Endothelial cell of hepatic sinusoid (primary cell): ENCODE data around the gene SIGLEC11.
"Not testable (repeated sequence)": the region's sequence is repeated elsewhere in the genome, so short reads cannot be mapped to it uniquely, and the experiment has no call there.

Experiments used
- in situ Hi-C: cut with HindIII; loops from 2 replicates; pipeline ENCODE4 v1.10.0; 2017; ENCODE audit warnings: low sequenced_read_pairs

SIGLEC11 gene

DNA sequence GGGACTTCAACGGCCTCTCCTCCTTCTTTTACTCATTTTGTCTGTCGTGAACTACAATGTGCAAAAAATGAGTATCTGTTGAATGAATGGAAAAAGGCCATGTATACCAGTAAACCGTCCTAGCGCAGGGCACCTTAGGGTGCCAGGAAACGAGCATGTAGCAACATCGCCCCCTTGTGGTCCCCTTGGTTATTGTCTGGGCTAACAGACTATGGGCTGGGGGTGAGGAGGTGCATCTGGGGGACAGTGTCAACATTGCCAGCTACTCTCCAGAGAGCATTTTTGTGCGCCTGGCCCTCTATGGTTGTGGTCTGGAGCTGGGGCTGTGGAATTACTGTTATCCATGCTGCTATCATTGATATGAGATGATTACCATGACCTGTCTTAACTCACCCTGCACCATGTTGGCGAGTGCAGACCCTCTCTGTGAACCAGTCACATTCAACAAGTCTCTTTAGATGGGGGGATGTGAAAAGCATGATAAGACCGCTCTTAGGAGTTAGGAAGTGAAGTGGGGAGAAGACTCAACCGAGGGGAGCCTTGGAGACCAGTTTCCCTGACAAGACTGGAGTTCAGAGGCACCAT lies 22.8 kb upstream of the SIGLEC11 start:
- in situ Hi-C loops, result no loop called here

DNA sequence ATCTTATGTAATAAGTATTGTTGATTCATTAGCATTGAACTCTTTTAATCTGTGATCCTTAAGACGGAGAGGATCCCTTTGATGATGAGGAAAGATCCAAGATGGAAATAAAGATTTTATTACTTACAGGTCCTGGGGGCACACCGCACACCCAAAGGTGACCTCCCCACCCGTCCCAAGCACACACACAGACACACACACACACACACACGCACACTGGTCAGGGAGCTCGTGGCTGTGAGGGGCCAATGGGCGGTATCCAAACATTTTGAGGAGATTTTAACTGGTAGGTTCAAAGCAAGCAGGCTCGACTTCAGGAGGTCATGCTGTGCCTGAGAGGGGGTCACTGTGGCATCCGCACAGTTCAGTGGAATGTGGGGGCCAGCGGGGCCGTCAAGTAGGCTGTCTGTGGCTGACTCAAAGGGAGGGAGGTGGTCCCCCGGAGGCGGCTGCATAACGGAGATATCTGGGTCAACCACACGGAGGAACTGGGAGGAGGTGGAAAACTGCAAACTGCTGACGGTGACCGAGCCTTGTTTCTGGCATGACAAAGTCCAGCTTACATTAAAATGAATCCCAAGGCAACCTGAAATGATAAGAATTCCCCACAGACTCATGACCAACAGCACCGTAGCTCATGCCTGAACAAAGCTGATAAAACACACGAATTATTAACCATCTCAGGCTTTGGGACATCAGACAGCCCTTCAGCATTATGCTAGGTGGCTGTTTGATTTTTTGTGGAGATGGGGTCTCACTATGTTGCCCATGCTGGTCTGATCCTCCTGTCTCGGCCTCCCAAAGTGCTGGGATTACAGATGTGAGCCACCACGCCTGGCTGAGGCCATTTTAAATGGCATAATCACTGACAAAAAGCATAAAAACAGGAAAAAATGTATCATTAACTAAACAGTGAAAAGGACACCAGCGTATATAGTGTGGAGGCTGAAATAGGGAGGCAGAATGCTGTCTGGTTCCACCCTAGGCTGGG lies 20.9 kb upstream of the SIGLEC11 start:
- in situ Hi-C loops, result no loop called here

DNA sequence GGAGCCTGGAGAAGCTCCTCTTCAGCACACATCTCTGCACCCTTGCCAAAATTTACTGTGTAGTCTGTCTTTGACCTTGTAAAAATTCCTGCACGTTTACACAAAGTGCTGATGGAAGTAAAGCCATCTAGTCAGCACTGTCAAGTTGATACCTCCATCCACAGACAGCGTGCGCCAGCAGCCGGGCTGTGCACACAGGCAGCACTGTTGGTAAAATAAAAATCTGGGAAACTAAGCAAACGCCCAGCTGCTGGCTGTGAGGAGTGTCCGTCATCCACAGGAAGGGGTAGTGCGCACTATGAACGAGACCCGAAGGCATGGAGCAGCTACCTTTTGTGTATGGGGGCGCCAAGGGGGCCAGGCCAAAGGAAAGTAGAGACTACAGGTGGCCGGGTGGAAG lies 17.4 kb upstream of the SIGLEC11 start:
- in situ Hi-C loops, result no loop called here

DNA sequence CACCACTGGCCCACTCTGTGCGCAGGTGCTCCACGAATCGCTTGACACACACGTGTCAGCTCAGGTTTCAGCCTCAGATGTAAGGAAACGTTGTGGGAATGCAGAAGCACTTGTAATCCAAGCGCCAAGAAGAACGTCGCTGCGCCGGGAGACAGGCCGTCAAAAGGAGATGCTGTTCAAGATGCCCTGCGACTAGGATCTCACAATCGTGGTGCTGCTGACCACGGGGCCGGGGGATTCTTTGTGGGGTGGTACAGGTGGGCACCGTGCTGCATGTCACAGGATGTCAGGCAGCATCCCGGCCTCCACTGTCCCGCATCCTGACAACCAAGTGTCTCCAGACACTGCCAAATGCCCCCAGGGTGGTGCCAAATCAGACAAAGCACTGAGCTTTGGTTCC lies 16.9 kb upstream of the SIGLEC11 start:
- in situ Hi-C loops, result no loop called here

DNA sequence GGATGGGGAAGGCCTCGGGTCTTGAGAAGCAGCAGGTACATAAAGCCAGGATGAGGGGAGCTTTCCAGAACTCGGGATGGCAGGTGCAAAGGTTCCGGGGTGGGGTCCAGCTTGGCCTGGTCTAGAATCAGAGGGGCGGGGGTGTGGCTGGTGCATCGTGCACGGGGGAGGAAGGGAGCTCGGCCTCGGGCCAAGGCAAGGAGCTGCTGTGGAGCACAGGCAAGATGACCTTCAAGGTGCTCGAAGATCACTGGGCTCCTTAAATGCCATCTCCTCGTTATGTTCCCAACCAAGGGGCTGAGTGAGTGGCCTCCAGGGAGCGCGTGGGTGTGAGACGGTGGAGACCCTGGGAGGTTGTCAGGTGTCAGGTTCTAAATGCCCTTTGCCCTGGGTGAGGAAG lies 16.1 kb upstream of the SIGLEC11 start:
- in situ Hi-C loops, result no loop called here

DNA sequence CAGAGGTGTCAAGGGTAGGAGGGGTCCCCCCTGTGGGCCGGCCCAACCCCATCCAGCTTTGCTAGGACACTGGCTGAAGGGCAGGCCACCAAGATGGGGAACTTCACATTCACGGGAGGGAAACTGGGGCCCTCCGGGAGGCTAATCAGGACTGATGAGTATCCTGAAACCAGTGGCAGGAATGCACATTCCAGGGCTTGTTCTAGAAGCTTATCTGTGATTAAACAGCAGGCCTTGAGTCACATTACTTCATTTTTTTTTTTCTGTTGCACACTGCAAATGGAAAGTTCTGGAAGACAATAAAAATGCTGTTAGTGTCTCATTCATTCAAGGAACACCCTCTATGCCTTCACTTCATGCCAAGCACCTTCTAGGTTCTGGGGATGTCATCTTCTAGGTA lies 15.5 kb upstream of the SIGLEC11 start:
- in situ Hi-C loops, result no loop called here

DNA sequence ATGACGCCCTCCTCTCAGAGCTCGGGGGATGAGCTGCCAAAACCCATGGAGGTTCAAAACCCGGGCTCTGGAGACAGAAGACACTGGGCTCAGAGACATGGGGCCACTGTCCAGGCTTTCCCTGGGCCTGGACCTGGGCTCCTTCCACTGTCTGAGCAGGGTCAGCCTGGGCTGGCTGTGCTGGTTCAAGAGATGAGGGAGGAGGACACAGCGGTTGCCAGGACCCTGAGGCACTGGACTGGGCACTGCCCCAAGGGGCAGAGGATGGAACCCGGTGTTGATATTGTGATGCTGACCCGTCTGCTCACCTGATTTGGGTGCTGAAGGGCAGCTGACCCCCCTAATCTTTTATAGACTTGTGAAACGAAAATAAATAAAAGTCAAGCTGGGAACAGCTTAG lies 14.1 kb upstream of the SIGLEC11 start:
- in situ Hi-C loops, result no loop called here

DNA sequence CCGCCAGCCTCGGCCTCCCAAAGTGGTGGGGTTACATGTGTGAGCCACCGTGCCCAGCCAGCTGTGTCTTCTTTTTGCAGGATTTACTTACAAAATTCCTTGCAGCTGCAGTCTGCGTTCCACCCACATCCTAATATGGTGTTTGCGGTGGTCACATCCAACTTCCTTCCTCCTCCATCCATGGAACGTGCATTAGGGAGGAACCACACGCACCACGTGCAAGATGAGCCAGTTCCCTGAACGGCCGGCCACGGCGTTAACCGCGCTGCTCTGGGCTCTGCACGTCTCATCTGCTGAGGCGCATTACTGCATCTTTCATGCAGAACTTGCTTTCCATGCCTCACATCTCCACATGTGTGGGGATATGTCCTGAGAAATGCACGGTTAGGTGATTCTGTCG lies 13.0 kb upstream of the SIGLEC11 start:
- in situ Hi-C loops, result no loop called here

DNA sequence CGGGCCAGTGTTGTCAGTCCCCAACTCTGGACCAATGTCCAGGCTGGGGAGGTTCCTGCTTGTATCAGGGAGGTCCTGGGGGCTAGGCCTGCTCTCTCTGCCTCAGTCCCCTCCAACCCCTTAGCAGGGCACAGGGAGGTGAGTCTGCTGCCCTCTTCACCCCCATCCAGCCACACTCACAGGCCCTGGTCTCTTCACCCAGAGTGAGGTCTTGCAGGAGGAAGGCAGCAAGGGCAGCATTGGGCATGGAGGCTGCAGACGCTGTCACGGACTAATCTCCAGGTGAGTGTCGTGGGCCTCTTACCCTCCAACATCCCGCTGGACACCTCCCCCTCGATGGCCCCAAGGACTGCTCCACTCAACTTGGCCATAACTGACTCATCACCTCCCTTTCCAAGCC lies 11.9 kb upstream of the SIGLEC11 start:
- in situ Hi-C loops, result no loop called here

DNA sequence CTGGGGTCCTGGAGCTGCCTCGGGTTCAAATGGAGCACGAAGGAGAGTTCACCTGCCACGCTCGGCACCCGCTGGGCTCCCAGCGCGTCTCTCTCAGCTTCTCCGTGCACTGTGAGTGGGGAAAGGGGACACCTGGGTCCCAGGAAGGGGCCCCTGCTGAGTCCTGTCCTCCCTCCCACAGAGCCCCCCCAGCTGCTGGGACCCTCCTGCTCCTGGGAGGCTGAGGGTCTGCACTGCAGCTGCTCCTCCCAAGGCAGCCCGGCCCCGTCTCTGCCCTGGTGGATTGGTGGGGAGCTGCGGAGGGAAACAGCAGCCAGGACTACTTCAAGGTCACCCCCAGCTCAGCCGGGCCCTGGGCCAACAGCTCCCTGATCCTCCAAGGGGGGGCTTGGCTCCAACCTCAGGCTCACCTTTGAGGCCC lies 11.0 kb upstream of the SIGLEC11 start:
- in situ Hi-C loops, result no loop called here

DNA sequence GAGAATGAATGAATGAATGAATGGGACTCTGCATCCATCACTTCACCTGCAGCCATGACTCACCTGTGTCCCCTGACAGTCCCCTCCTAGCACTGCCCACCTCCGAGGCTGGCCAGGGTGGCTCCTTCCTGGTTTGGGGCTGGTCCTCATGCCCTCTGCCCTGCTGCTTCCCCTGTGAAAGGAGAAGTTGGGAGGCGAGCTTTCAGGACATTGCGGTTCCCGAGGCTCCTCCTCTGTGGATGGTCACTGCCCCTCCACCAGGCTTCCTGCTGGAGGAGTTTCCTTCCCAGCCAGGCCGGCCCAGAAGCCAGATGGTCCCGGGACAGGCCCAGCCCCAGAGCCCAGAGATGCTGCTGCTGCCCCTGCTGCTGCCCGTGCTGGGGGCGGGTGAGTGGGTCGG lies 8.4 kb upstream of the SIGLEC11 start:
- in situ Hi-C loops, result not testable (repeated sequence)

DNA sequence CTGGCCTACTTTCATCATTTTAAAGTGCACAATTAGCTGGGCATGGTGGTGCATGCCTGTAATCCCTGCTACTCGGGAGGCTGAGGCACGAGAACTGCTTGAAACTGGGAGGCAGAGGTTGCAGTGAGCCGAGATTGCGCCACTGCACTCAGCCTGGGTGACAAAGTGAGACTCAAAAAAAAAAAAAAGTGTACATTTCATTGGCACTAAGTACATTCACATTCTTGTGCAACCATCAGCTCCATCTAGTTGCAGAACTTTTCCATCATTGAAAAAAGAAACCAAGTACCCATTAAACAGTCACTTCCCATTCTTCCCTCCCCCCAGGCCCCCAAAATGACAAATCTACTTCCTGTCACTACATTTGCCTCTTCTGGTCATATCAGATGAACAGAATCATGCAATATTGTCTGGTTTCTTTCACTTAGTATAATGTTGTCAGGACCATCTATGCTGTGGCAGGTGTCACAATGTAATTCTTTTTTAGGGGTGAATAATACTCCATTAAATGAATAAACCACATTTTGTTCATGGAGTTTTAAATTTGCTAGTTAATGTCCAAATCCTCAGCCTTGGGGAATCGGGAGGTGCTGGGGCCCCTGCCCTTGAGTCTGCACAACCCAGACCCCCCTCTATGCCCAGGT lies 7.4 kb upstream of the SIGLEC11 start:
- in situ Hi-C loops, result no loop called here

DNA sequence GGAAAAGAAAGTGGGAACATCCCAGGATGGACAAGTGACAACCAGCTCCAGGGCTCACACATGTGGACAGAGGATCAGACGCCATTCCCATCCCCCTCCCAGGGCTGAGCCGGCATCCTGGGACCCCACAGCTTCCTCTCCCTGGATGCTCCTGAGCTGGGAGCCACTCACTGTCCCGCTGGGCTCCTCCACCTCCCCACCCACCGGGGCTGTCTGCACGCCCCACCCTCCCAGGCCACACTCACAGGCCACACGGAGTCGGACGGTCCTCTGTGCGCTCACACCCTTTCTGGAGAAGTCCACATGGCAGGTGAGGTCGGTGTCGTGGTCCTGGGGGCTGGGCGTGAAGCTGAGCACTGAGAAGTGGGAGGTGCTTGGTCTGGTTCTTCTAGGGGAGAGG lies 1.1 kb downstream of the SIGLEC11 start:
- in situ Hi-C loops, result not testable (repeated sequence)

DNA sequence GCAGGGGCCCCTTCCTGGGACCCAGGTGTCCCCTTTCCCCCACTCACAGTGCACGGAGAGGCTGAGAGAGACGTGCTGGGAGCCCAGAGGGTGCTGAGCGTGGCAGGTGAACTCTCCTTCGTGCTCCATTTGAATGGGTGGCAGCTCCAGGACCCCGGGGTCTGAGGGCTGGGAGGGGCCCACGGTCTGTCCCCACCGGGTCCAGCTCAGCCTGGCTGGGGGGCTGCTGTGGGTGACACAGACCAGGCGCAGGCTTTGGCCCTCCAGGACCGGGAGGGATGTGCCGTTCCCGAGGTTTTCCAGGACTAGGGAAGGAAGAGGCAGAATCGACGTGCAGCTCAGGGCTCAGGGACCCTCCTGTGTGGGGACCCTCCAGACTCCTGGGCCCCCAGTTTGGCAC lies 2.4 kb downstream of the SIGLEC11 start:
- in situ Hi-C loops, result not testable (repeated sequence)

DNA sequence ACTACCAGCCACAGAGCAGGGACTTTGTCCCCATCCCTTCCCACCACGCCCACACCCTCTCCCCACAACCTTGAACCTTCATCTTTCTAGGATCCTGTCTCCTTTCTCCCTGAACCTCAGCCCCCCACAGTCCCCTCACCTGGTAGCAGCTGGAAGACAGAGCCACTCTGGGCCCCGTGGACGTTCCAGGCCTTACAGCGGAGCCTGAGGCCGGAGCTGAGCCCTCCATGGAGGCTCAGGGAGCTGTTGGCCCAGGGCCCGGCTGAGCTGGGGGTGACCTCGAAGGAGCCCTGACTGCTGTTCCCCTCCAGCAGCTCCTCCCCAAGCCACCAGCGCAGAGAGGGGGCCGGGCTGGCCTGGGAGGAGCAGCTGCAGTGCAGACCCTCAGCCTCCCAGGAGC lies 2.8 kb downstream of the SIGLEC11 start:
- in situ Hi-C loops, result not testable (repeated sequence)

DNA sequence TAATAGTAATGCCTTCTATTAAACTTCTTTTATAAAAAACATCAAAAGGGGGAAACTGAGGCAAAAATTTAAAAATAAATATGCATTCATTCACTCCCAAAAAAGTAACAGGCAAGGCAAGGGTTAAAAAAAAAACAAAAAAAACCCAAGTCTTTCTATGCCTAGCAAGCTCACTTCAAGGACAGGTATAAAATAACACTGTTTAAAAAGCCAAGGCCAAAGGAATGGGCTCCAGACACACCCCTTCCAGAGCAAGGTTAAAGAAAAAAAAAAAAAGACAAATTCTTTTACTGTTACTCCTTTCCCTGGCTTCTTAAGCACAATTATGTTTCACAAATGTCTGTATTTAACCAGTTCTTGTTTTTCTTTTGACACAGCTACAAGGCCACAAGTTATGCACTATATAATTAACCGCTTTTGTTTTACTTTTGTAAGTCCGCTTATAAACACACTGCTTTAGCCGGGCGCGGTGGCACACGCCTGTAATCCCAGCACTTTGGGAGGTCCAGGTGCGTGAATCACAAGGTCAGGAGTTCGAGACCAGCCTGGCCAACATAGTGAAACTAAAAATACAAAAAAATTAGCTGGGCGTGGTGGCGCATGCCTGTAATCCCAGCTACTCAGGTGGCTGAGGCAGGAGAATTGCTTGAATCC lies 3.6 kb downstream of the SIGLEC11 start:
- in situ Hi-C loops, result no loop called here

DNA sequence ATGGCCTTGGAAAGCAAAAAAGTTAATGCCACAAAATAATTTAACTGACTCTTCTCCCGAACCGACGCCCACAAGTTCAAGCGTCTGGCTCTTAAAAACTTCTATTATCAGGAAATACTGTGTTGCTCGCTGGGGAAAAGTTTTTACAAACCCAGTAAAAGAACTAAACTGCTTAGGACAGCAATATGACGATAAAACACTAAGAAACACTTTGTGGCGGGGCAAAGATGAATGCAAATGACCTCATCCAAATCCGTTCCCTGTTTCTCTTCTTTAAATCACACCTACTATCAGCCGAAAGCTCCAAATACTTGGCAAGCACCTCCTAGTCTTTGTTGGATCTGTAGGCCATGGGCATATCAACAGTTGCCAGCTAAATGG lies 4.9 kb downstream of the SIGLEC11 start:
- in situ Hi-C loops, result no loop called here

DNA sequence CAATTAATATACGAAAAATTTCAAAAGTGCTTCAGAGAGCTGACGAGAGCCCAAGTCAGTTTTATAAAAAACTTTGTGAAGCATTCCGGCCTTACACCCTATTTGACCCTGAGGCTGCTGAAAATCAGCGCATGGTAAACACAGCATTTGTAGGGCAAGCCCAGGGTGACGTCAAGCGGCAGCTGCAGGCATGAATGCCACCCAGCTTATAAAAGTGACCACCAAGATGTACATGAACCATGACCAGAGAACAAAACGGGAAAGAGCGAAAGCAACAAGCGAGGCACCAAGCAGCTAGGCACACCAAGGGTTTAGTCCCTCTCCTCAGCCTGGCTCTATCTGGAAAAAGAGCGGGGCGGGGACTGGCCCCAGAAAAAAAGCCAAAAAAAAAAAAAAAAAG lies 6.0 kb downstream of the SIGLEC11 start:
- in situ Hi-C loops, result no loop called here

DNA sequence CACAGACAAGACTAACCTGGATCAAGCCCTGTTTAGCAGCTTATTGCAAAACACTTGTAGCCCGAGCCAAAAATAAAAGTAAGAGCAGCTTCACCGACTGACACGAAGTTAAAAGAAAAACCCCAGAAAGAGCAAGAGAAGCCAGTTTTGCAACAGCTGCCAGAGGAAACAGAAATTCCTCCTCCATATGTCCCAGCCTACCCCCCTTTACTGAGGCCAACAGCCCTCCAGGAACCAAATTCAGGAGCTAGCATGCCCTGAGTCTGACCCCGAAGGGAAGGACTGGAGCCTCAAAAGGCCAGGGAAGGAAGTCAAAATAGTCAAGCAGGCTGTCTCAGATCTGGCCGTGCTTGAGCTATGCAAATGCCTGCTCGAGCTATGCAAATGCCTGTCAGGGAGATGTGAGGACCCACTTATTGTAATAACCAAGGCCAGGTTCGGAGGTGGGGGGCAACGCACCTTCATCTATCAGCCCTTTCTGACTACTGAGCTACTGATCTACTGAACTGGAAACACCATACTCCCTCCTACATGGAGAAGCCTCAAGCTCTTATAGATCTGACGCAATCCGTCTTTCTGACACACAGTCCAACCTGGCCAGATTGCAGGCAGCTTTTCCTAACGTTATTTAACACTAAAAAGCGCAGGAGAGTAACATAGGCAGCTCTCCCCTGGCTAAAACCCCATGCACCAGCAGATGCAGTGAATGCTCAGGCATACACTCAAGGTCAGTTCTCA lies 6.7 kb downstream of the SIGLEC11 start:
- in situ Hi-C loops, result no loop called here

DNA sequence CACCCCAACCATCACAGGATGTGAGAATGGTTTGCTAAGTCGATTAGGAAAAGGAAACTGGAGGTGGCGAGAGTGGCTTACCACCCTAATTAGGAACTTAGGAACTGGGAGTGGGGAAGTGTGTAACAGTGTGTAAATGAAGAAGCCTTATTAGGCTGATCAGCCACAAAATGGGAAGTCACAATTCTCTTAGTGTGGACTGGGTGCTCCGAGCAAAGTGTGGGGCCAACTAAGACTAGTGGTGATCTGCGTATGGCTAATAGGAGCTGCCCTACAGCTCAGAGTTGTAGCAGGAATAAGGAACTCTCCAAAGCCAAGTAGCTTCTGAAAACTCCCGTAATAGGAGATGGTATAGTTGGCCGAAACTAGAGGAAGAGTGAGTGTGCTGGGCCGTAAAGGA lies 7.6 kb downstream of the SIGLEC11 start:
- in situ Hi-C loops, result no loop called here

DNA sequence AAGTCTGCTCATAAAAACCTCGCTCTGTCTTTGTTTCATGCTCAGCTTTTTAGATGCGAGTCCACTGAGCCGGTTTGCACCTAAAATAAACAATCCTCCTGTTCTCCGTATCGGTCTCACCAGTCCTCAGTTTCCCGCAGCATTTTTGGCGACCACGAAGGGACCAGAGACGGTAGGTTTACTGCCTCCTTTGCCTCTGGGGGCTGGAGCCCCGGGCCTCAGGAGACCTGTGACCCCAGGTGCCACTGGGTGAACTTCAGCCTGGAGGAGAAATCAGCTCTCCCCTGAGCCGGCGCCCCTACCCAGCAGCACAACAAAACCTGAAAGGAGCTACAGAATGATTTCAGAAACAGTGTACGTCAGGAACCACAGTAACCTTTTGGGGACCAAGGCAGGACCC lies 8.1 kb downstream of the SIGLEC11 start:
- in situ Hi-C loops, result no loop called here
